Measurements from ENCODE around the gene SPRY4.

- TF ChIP-seq, protein P1, sequence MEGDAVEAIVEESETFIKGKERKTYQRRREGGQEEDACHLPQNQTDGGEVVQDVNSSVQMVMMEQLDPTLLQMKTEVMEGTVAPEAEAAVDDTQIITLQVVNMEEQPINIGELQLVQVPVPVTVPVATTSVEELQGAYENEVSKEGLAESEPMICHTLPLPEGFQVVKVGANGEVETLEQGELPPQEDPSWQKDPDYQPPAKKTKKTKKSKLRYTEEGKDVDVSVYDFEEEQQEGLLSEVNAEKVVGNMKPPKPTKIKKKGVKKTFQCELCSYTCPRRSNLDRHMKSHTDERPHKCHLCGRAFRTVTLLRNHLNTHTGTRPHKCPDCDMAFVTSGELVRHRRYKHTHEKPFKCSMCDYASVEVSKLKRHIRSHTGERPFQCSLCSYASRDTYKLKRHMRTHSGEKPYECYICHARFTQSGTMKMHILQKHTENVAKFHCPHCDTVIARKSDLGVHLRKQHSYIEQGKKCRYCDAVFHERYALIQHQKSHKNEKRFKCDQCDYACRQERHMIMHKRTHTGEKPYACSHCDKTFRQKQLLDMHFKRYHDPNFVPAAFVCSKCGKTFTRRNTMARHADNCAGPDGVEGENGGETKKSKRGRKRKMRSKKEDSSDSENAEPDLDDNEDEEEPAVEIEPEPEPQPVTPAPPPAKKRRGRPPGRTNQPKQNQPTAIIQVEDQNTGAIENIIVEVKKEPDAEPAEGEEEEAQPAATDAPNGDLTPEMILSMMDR (IDR thresholded peaks at IDR 0.05): no peak
- no peak for TF ChIP-seq POLR2AphosphoS5 (IDR thresholded peaks at IDR 0.05)
- TF ChIP-seq POLR2A (IDR thresholded peaks at IDR 0.05; ENCODE audit: low read depth): no peak
These were observed 16.5 kb downstream of the SPRY4 start for GRCh38 chr5:142308358-142308757.

Data from esophagus muscularis mucosa (tissue), 3 donors.